ENCODE measurements around the gene PROX2. TPM values are rescaled to one million over a fixed set of nuclear protein-coding genes. Genes with fewer than 3 reads are reported as not detected.

PROX2 gene
- total RNA-seq, 1 donor from 2014 or later, result not detected

DNA sequence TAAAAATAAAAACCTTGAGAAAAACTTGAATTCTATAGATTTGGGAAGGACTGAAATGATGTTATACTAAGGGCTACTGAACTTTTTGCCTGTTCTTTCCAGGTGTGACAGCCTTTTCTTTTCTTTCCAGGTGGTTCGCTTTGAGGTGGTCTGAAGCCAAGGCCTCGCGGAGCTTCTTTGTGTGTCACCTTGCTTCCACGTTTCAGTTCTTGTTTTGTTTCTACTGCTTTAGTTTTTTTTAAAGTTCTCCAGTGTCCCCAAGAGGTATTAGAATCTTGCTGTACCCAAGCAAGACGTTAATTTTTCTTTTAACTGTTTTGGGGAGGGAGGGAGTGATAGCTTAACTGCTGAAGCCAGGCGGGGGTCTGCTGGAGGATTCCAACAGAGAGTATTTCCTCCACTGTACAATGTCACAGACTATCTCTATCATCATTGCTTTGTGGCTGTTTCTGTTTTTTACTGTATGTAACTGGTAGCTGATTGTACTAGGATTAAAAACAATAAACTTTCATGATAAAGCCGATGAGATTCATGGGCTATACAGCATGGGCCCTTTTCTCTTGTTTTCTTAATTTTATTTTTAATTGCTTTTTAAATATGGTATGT, 40.2 kb downstream of the PROX2 start:
- TF ChIP-seq, protein P1, sequence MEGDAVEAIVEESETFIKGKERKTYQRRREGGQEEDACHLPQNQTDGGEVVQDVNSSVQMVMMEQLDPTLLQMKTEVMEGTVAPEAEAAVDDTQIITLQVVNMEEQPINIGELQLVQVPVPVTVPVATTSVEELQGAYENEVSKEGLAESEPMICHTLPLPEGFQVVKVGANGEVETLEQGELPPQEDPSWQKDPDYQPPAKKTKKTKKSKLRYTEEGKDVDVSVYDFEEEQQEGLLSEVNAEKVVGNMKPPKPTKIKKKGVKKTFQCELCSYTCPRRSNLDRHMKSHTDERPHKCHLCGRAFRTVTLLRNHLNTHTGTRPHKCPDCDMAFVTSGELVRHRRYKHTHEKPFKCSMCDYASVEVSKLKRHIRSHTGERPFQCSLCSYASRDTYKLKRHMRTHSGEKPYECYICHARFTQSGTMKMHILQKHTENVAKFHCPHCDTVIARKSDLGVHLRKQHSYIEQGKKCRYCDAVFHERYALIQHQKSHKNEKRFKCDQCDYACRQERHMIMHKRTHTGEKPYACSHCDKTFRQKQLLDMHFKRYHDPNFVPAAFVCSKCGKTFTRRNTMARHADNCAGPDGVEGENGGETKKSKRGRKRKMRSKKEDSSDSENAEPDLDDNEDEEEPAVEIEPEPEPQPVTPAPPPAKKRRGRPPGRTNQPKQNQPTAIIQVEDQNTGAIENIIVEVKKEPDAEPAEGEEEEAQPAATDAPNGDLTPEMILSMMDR (IDR thresholded peaks at IDR 0.05; ENCODE audit: insufficient read depth, low read length, poor library complexity, severe bottlenecking), result no peak
- DNase-seq (ENCODE audit: low read depth), result no peak
- Histone ChIP-seq H3K36me3 (ENCODE audit: control insufficient read depth, insufficient read depth, low read length) (no peaks in the 10 kb centered on the region), H3K4me3 (ENCODE audit: low read depth, low read length) (no peak overlapping the region), H3K27me3 (ENCODE audit: control insufficient read depth, insufficient read depth, low read length) (no peaks in the 10 kb centered on the region)

DNA sequence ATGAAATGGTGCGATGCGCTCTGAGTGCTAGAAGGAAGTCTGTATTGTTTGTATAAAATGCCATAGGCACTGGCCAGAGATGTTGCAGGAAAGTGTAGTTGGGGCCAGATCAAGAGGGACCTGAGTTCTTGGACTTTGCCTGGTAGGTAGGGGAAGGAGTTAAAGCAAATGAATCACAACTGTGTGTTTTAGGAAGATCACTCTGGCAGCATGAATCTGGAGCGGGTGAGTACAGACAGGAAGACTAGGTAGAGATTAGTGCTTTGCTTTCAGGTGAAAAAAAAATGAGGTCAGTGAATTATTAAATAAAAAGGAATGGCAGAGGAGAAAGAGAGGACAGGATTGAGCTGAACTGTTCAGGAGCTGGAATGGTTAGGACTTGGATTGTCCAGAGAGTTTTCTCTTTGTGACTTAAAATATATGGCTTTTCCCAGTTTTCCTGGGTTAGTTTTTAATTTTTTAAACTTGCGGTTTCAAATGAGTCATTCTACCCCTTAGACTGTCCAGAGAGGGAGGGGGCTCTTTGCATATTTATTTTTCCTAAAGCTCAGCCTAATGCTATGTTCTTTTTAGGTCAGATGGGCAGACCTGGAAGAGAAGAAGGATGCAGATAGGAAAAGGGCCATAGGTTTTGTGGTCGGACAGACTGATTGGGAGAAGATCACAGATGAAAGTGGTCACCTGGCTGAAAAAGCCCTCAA, 41.1 kb downstream of the PROX2 start:
- H3K36me3 ChIP-seq (ENCODE audit: control insufficient read depth, insufficient read depth, low read length), result no peaks in the 10 kb centered on the region
- DNase-seq (ENCODE audit: low read depth), result peak; percentile 16
- TF ChIP-seq, protein P1 (IDR thresholded peaks at IDR 0.05; ENCODE audit: insufficient read depth, low read length, poor library complexity, severe bottlenecking), result no peak
- H3K4me3 ChIP-seq (ENCODE audit: low read depth, low read length), result no peak overlapping the region
- H3K27me3 ChIP-seq (ENCODE audit: control insufficient read depth, insufficient read depth, low read length), result no peaks in the 10 kb centered on the region

DNA sequence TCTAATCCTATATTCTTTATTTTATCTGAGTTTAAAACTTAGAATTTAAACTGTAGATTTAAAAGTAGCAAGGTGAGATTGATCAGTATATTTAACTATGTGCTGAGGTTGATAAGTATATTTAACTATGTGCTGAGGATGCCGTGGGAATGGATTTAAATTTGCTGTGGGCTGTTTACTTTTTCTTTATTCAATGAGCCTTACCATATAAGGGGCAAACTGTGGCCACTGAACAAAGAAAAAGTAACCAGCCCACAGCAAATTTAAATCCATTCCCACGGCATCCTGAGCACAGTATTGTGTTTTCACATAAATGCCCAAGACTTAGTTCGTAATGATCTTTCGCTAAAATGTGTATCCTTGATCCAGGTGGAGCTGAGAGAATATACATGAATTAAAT, 43.1 kb downstream of the PROX2 start:
- Histone ChIP-seq H3K4me3 (ENCODE audit: low read depth, low read length) (no peak overlapping the region), H3K36me3 (ENCODE audit: control insufficient read depth, insufficient read depth, low read length) (no peaks in the 10 kb centered on the region), H3K27me3 (ENCODE audit: control insufficient read depth, insufficient read depth, low read length) (no peaks in the 10 kb centered on the region)
- TF ChIP-seq, protein P1 (IDR thresholded peaks at IDR 0.05; ENCODE audit: insufficient read depth, low read length, poor library complexity, severe bottlenecking), result no peak
- DNase-seq (ENCODE audit: low read depth), result no peak

DNA sequence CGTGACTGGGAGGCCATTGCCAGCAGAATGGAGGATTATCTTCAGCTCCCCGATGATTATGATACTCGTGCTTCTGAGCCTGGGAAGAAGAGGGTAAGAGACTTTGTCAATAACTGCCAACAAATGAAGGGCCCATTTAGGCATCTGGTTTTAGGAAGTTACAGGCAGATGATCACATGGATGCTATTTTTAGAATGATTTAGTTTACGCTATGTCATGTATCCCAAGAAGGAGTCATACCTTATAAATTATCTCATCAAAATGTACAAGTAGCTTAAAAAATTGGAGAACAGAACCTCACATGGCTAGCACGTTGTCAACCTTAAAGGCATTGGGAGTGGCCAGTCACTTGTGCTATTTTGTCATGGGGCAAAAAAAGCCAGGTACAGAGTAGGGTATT, 46.7 kb downstream of the PROX2 start:
- H3K36me3 ChIP-seq (ENCODE audit: control insufficient read depth, insufficient read depth, low read length), result no peaks in the 10 kb centered on the region

DNA sequence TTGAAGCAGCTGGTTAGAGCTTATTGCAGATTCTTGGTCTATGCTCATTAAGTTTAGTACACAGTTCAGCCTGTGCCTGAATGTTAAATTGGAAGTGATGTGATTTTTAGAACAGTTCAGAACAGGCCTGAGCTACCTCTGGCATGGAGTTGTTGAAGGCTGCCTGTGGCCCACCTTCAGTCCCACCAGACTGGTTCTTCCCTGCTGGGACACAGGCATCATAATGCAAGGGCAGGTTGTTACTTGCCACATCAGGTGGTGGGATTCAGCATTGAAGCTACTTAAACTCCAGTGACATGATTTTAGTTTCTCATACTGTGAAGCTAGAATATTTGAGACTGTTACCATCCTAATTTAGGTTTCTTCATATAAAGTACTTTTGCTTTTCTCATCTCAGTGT, 49.4 kb downstream of the PROX2 start:
- DNase-seq (ENCODE audit: low read depth), result no peak
- no peaks in the 10 kb centered on the region for H3K36me3 ChIP-seq (ENCODE audit: control insufficient read depth, insufficient read depth, low read length)
- TF ChIP-seq, protein P1 (IDR thresholded peaks at IDR 0.05; ENCODE audit: insufficient read depth, low read length, poor library complexity, severe bottlenecking), result no peak

More for the DNA sequence above, 46.7 kb downstream of the PROX2 start:
- Histone ChIP-seq H3K4me3 (ENCODE audit: low read depth, low read length) (no peak overlapping the region), H3K27me3 (ENCODE audit: control insufficient read depth, insufficient read depth, low read length) (no peaks in the 10 kb centered on the region)
- DNase-seq (ENCODE audit: low read depth), result no peak
- TF ChIP-seq, protein P1 (IDR thresholded peaks at IDR 0.05; ENCODE audit: insufficient read depth, low read length, poor library complexity, severe bottlenecking), result no peak

More for the DNA sequence above, 49.4 kb downstream of the PROX2 start:
- Histone ChIP-seq H3K27me3 (ENCODE audit: control insufficient read depth, insufficient read depth, low read length) (no peaks in the 10 kb centered on the region), H3K4me3 (ENCODE audit: low read depth, low read length) (no peak overlapping the region)

Other genes starting within 250 kb of the PROX2 start
- gene AREL1, start 163.1 kb downstream of the PROX2 start, total RNA-seq, result 40.2 and 43.9 TPM in 2 replicates
- 44.4 and 45.4 TPM in 2 replicates for gene FCF1, start 163.0 kb downstream of the PROX2 start, total RNA-seq
- gene YLPM1, start 112.8 kb downstream of the PROX2 start, total RNA-seq, result 33.5 and 34.7 TPM in 2 replicates
- gene DLST, start 5.8 kb upstream of the PROX2 start, total RNA-seq, result 84.1 and 87.0 TPM in 2 replicates
- gene RPS6KL1, start 47.1 kb upstream of the PROX2 start, total RNA-seq, result 20.0 and 20.7 TPM in 2 replicates
- 10.5 and 11.2 TPM in 2 replicates for gene PGF, start 79.5 kb upstream of the PROX2 start, total RNA-seq
- gene EIF2B2, start 126.8 kb upstream of the PROX2 start, total RNA-seq, result 63.9 and 78.6 TPM in 2 replicates
- 17.9 TPM in 2 replicates for gene MLH3, start 175.3 kb upstream of the PROX2 start, total RNA-seq
- gene ACYP1, start 187.9 kb upstream of the PROX2 start, total RNA-seq, result 6.8 and 18.6 TPM in 2 replicates
- gene ZC2HC1C, start 193.5 kb upstream of the PROX2 start, total RNA-seq, result 4.0 and 9.2 TPM in 2 replicates